Left lobe of liver (tissue), 2 donors: Measurements from ENCODE around the gene SLC29A3. TPM values are rescaled to one million over a fixed set of nuclear protein-coding genes. Genes with fewer than 3 reads are reported as not detected.

Experiments used
- ATAC-seq: fragments of 200-7000 bp; cut with Tn5 transposase; one replicate; pipeline ENCODE4 v1.9.1; 2020; ENCODE audit warnings: mild to moderate bottlenecking, moderate library complexity
- DNase-seq: peaks from one replicate; pipeline ENCODE4 v3.0.0-alpha.2; 2020; ENCODE audit warnings: low spot score
- total RNA-seq: library from RNA; stranded (reverse); gene quantifications from one replicate; pipeline ENCODE4 v1.2.1, GENCODE V29; 2021
- donor health status: DM: no; HTN: no; CAD: no; lungs with moderate emphysema.
- donor health status: DM: no; HTN: yes; CAD: no.

Gene SLC29A3
- total RNA-seq, 1 donor from 2014 or later = 6.4 TPM

- DNase-seq (no peak), ATAC-seq (peak; percentile 54)
These were observed 837 bp downstream of the SLC29A3 start for GRCh38 chr10:71319800-71320392.

- DNase-seq (no peak), ATAC-seq (no peak)
These were observed 1.5 kb downstream of the SLC29A3 start for GRCh38 chr10:71320592-71320991.

- DNase-seq = no peak
- no peak for ATAC-seq
These were observed 2.3 kb downstream of the SLC29A3 start for GRCh38 chr10:71321386-71321785.

- no peak for DNase-seq
- ATAC-seq = no peak
These were observed 4.3 kb downstream of the SLC29A3 start for GRCh38 chr10:71323407-71323806.

GRCh38 chr10:71324743-71325142 is 5.7 kb downstream of the SLC29A3 start:
- ATAC-seq (no peak), DNase-seq (no peak)

- DNase-seq = no peak
- no peak for ATAC-seq
These were observed 6.2 kb downstream of the SLC29A3 start for GRCh38 chr10:71325267-71325666.

GRCh38 chr10:71326464-71326881 is 7.4 kb downstream of the SLC29A3 start:
- peak; percentile 61 for ATAC-seq
- no peak for DNase-seq

- no peak for DNase-seq
- ATAC-seq = no peak
These were observed 11.8 kb downstream of the SLC29A3 start for GRCh38 chr10:71330789-71331404.

GRCh38 chr10:71331736-71332135 is 12.7 kb downstream of the SLC29A3 start:
- peak; percentile 14 for ATAC-seq
- no peak for DNase-seq

- ATAC-seq (no peak), DNase-seq (no peak)
These were observed 13.4 kb downstream of the SLC29A3 start for GRCh38 chr10:71332466-71332865.

GRCh38 chr10:71333129-71333887 is 14.2 kb downstream of the SLC29A3 start:
- no peak for ATAC-seq
- no peak for DNase-seq

- peak; percentile 91 for DNase-seq
- ATAC-seq = peak; percentile 72
These were observed 15.2 kb downstream of the SLC29A3 start for GRCh38 chr10:71334221-71334791.

- DNase-seq = no peak
These were observed 16.2 kb downstream of the SLC29A3 start for GRCh38 chr10:71335173-71335708.

GRCh38 chr10:71336632-71337031 is 17.6 kb downstream of the SLC29A3 start:
- DNase-seq (no peak), ATAC-seq (no peak)

More at GRCh38 chr10:71335173-71335708, 16.2 kb downstream of the SLC29A3 start:
- no peak for ATAC-seq

- DNase-seq = peak; percentile 95
- peak; percentile 67 for ATAC-seq
These were observed 18.2 kb downstream of the SLC29A3 start for GRCh38 chr10:71337219-71337701.

- ATAC-seq = no peak
- no peak for DNase-seq
These were observed 19.9 kb downstream of the SLC29A3 start for GRCh38 chr10:71338728-71339495.

- DNase-seq (peak; percentile 91), ATAC-seq (peak; percentile 64)
These were observed 20.9 kb downstream of the SLC29A3 start for GRCh38 chr10:71339796-71340589.

- ATAC-seq (no peak), DNase-seq (no peak)
These were observed 23.7 kb downstream of the SLC29A3 start for GRCh38 chr10:71342573-71343391.

- DNase-seq (no peak), ATAC-seq (peak; percentile 7)
These were observed 24.3 kb downstream of the SLC29A3 start for GRCh38 chr10:71343392-71343773.
